IMR-90 (cell line): ENCODE results near the gene SEMA3G.

Experiments used
- CEBPB ChIP-seq: IDR thresholded peaks from 2 replicates; pipeline ENCODE4 v1.6.1; 2012; ENCODE audit warnings: low read depth, low read length, improper control_type of control experiment
- CTCF ChIP-seq: conservative IDR thresholded peaks from 2 replicates; pipeline ENCODE4 v1.5.1; 2012; ENCODE audit warnings: mild to moderate bottlenecking, low read depth, low read length, improper control_type of control experiment
- MAFK ChIP-seq: IDR thresholded peaks from 2 replicates; pipeline ENCODE4 v1.6.1; 2012; ENCODE audit warnings: low read depth, low read length, improper control_type of control experiment
- MXI1 ChIP-seq: IDR thresholded peaks from 2 replicates; pipeline ENCODE4 v1.6.1; 2012; ENCODE audit warnings: low read depth, mild to moderate bottlenecking, low read length, moderate library complexity, borderline replicate concordance
- POLR2A ChIP-seq: IDR thresholded peaks from 2 replicates; pipeline ENCODE4 v1.6.1; 2012; ENCODE audit warnings: mild to moderate bottlenecking, low read depth, low read length
- USF2 ChIP-seq: fragments of 150-350 bp; IDR thresholded peaks from 2 replicates; pipeline ENCODE4 v1.6.1; 2017; ENCODE audit warnings: mild to moderate bottlenecking, antibody characterized with exemption, low read length, low read depth

- TF ChIP-seq POLR2A (no peak), CTCF (no peak), MAFK (no peak), CEBPB (no peak), MXI1 (no peak), USF2 (no peak)
Observed at GRCh38 chr3:52420388-52420787, 24.5 kb downstream of the SEMA3G start.
